ENCODE measurements around the gene DTD2. TPM values are rescaled to one million over a fixed set of nuclear protein-coding genes. Genes with fewer than 3 reads are reported as not detected.

DTD2 gene
- total and polyA plus RNA-seq, 2 donors (not counting 1 experiment from before 2014, with no cell fraction given): 11.9 to 14.1 TPM

- H3K27ac Mint-ChIP-seq: peak overlapping the region; percentile 93
- TF ChIP-seq CTCF (IDR thresholded peaks at IDR 0.05) (no peak), EZH2 (IDR thresholded peaks at IDR 0.05; ENCODE audit: borderline replicate concordance, insufficient read depth, low read depth, low read length, poor library complexity, severe bottlenecking) (no peak)
- H2AFZ ChIP-seq (ENCODE audit: insufficient read depth, low read depth, low read length, poor library complexity, severe bottlenecking): peak overlapping the region; percentile 91
- peak overlapping the region; percentile 84 for H3K4me2 ChIP-seq (replicated peaks; ENCODE audit: low read depth, low read length, poor library complexity, severe bottlenecking)
- peak overlapping the region in 2 of 5 experiments; percentile 67 to 95 for H3K4me3 ChIP-seq (ENCODE audit: control extremely low read depth in 1 of 5, extremely low read depth in 1 of 5, insufficient read depth in 1 of 5, low read depth in 2 of 5, low read length in 4 of 5)
- intact Hi-C loops (cut with micrococcal nuclease): loop anchor here (5.0 kb wide), 1 partner anchor 799 kb away; the partner anchor contains the start of gene SCFD1
- H3K9me3 ChIP-seq (ENCODE audit: control extremely low read depth in 1 of 3, control insufficient read depth in 2 of 3, insufficient read depth in 1 of 3, low read length in 2 of 3): no peaks in the 10 kb centered on the region
- no peaks in the 10 kb centered on the region for H3K36me3 ChIP-seq (replicated peaks in 1 of 2; ENCODE audit: control extremely low read depth in 1 of 2, control insufficient read depth in 1 of 2, extremely low read depth in 1 of 2, insufficient read depth in 2 of 2, low read length in 1 of 2)
- peaks cover 30% of the 10 kb centered on the region for H3K79me2 ChIP-seq (ENCODE audit: control insufficient read depth, insufficient read depth, low read length)
- H3K27me3 Mint-ChIP-seq: no peaks in the 10 kb centered on the region
- peak overlapping the region; percentile 95 for H3K9ac ChIP-seq (ENCODE audit: low read length)
- no CpG with 5 or more reads among the region's 5 CpGs for WGBS (ENCODE audit: insufficient coverage)
- H3K9me3 Mint-ChIP-seq (ENCODE audit: insufficient read depth): no peaks in the 10 kb centered on the region
- peak overlapping the region in 1 of 2 donors; percentile 54 for H3K27ac ChIP-seq (ENCODE audit: low read length in 2 of 2)
- ChIA-PET CTCF (interaction anchor here (1.1 to 3.7 kb wide), 3 partner anchors 28 to 70 kb away, joined by 3 to 17 read pairs (median 10); partner anchors contain the start of gene DTD2), POLR2A (interaction anchor here (0.9 to 2.0 kb wide), 3 partner anchors 11 to 36 kb away, joined by 3 to 20 read pairs (median 3); partner anchors contain the start of gene DTD2)
- no peak for ATAC-seq (ENCODE audit: low read depth)
- no peaks in the 10 kb centered on the region for H4K20me1 ChIP-seq (ENCODE audit: control insufficient read depth, insufficient read depth, low read length, poor library complexity, severe bottlenecking)
- no peaks in the 10 kb centered on the region for H3K27me3 ChIP-seq (replicated peaks in 1 of 4; ENCODE audit: control extremely low read depth in 1 of 4, control insufficient read depth in 3 of 4, insufficient read depth in 4 of 4, low read length in 3 of 4)
- peaks cover 10 to 12% of the 10 kb centered on the region in 2 donors for H3K4me1 ChIP-seq (ENCODE audit: control insufficient read depth in 2 of 2, insufficient read depth in 2 of 2, low read length in 2 of 2)
- DNase-seq: no peak
- H3K4me1 Mint-ChIP-seq: peaks cover 26% of the 10 kb centered on the region
- peak overlapping the region; percentile 96 for H3K4me3 Mint-ChIP-seq
Observed at GRCh38 chr14:31421200-31421599, 36.1 kb downstream of the DTD2 start.

Data from B cell (primary cell).